H9 (cell line): ENCODE measurements around the gene GALNT15. TPM values are rescaled to one million over a fixed set of nuclear protein-coding genes. Genes with fewer than 3 reads are reported as not detected.

Experiments
- DNase-seq: peaks from one replicate; pipeline ENCODE4 v3.0.0-alpha.2; 2017
- H2AFZ ChIP-seq: one replicate; pipeline ENCODE4 v1.6.1; 2013; ENCODE audit warnings: mild to moderate bottlenecking, low read length, control low read depth, moderate library complexity
- H2AK5ac ChIP-seq: 2 replicates; pipeline ENCODE4 v1.6.1; 2013; ENCODE audit warnings: low read length, control low read depth, mixed read lengths; ENCODE audit not compliant: insufficient read length
- H2BK120ac ChIP-seq: one replicate; pipeline ENCODE4 v1.6.1; 2013; ENCODE audit warnings: low read depth, mild to moderate bottlenecking, low read length, control low read depth, inconsistent platforms; ENCODE audit not compliant: poor library complexity, severe bottlenecking
- H2BK12ac ChIP-seq: 2 replicates; pipeline ENCODE4 v1.6.1; 2013; ENCODE audit warnings: low read length, control low read depth, mixed read lengths, low read depth; ENCODE audit not compliant: insufficient read length
- H2BK15ac ChIP-seq: 2 replicates; pipeline ENCODE4 v1.6.1; 2013; ENCODE audit warnings: low read depth, low read length, control low read depth
- H2BK20ac ChIP-seq: one replicate; pipeline ENCODE4 v1.6.1; 2013; ENCODE audit warnings: low read depth, mild to moderate bottlenecking, low read length, control low read depth, inconsistent platforms; ENCODE audit not compliant: poor library complexity, severe bottlenecking
- H2BK5ac ChIP-seq: 2 replicates; pipeline ENCODE4 v1.6.1; 2013; ENCODE audit warnings: low read length, control low read depth, mixed read lengths; ENCODE audit not compliant: insufficient read length
- H3K14ac ChIP-seq: 2 replicates; pipeline ENCODE4 v1.6.1; 2013; ENCODE audit warnings: low read length, control low read depth; ENCODE audit not compliant: insufficient read depth
- H3K18ac ChIP-seq: 2 replicates; pipeline ENCODE4 v1.6.1; 2013; ENCODE audit warnings: low read depth, mild to moderate bottlenecking, mixed read lengths, low read length, control low read depth; ENCODE audit not compliant: insufficient read length
- H3K23ac ChIP-seq: 2 replicates; pipeline ENCODE4 v1.6.1; 2013; ENCODE audit warnings: low read length, control low read depth, mixed read lengths, low read depth; ENCODE audit not compliant: insufficient read length
- H3K23me2 ChIP-seq: 2 replicates; pipeline ENCODE4 v1.6.1; 2013; ENCODE audit warnings: low read depth, mild to moderate bottlenecking, mixed read lengths, low read length, control low read depth; ENCODE audit not compliant: insufficient read length, poor library complexity, severe bottlenecking
- H3K27ac ChIP-seq: 2 replicates; pipeline ENCODE4 v1.5.1; 2013; ENCODE audit warnings: low read length, control low read depth, mixed read lengths, low read depth; ENCODE audit not compliant: insufficient read length
- H3K27me3 ChIP-seq: 2 replicates; pipeline ENCODE4 v1.6.1; 2013; ENCODE audit warnings: low read length, control low read depth, inconsistent platforms; ENCODE audit not compliant: insufficient read depth
- H3K4ac ChIP-seq: 2 replicates; pipeline ENCODE4 v1.6.1; 2013; ENCODE audit warnings: low read depth, mild to moderate bottlenecking, control low read depth, inconsistent platforms, low read length, moderate library complexity
- H3K4me1 ChIP-seq: 2 replicates; pipeline ENCODE4 v1.6.1; 2013; ENCODE audit warnings: low read length, control low read depth, inconsistent platforms; ENCODE audit not compliant: insufficient read depth
- H3K4me2 ChIP-seq: 2 replicates; pipeline ENCODE4 v1.6.1; 2013; ENCODE audit warnings: low read length, control low read depth, mixed read lengths; ENCODE audit not compliant: insufficient read length, insufficient read depth
- H3K56ac ChIP-seq: 2 replicates; pipeline ENCODE4 v1.6.1; 2013; ENCODE audit warnings: low read depth, mild to moderate bottlenecking, mixed read lengths, low read length, control low read depth; ENCODE audit not compliant: insufficient read length
- H3K79me1 ChIP-seq: 2 replicates; pipeline ENCODE4 v1.6.1; 2013; ENCODE audit warnings: low read depth, mild to moderate bottlenecking, moderate library complexity, low read length, control low read depth, inconsistent platforms; ENCODE audit not compliant: insufficient read depth, poor library complexity, severe bottlenecking
- H3K79me2 ChIP-seq: 2 replicates; pipeline ENCODE4 v1.6.1; 2013; ENCODE audit warnings: low read length, control low read depth, inconsistent platforms; ENCODE audit not compliant: insufficient read depth
- H3K9ac ChIP-seq: 2 replicates; pipeline ENCODE4 v1.6.1; 2013; ENCODE audit warnings: low read length, control low read depth, mixed read lengths; ENCODE audit not compliant: insufficient read length; ENCODE audit errors: extremely low read depth
- H3K9me3 ChIP-seq: one replicate; pipeline ENCODE4 v1.6.1; 2013; ENCODE audit warnings: low read depth, low read length, inconsistent platforms; ENCODE audit not compliant: control insufficient read depth
- H3T11ph ChIP-seq: one replicate; pipeline ENCODE4 v1.6.1; 2013; ENCODE audit warnings: mild to moderate bottlenecking, low read length, control low read depth, inconsistent platforms
- H4K20me1 ChIP-seq: one replicate; pipeline ENCODE4 v1.6.1; 2013; ENCODE audit not compliant: control insufficient read depth, insufficient read length, insufficient read depth
- H4K5ac ChIP-seq: 2 replicates; pipeline ENCODE4 v1.6.1; 2013; ENCODE audit warnings: low read depth, mild to moderate bottlenecking, mixed read lengths, low read length, control low read depth; ENCODE audit not compliant: insufficient read length
- H4K8ac ChIP-seq: replicated peaks from 2 replicates; pipeline ENCODE4 v1.6.1; 2013; ENCODE audit warnings: low read length, control low read depth, mixed read lengths, low read depth; ENCODE audit not compliant: insufficient read length
- H4K91ac ChIP-seq: 2 replicates; pipeline ENCODE4 v1.6.1; 2013; ENCODE audit warnings: low read depth, mild to moderate bottlenecking, moderate library complexity, mixed read lengths, low read length, control low read depth; ENCODE audit not compliant: insufficient read length
- H3K27ac Mint-ChIP-seq, 3 experiments: 2 replicates in 2 of 3; 3 replicates in 1 of 3; pipeline ENCODE4 v1.8.0; 2020 to 2021; ENCODE audit warnings: mixed read lengths in 3 of 3, mild to moderate bottlenecking in 1 of 3, moderate library complexity in 1 of 3
- H3K27me3 Mint-ChIP-seq: 2 replicates; pipeline ENCODE4 v1.8.0; 2021; ENCODE audit warnings: low read depth, mild to moderate bottlenecking, moderate library complexity, mixed read lengths
- H3K36me3 Mint-ChIP-seq, 3 experiments: 2 replicates in 2 of 3; 3 replicates in 1 of 3; pipeline ENCODE4 v1.8.0; 2020 to 2021; ENCODE audit warnings: low read depth in 3 of 3, mixed read lengths in 3 of 3; ENCODE audit not compliant: insufficient read depth in 1 of 3
- H3K4me1 Mint-ChIP-seq, 2 experiments: 2 replicates each; pipeline ENCODE4 v1.8.0; 2020; ENCODE audit warnings: mixed read lengths in 2 of 2
- H3K4me3 Mint-ChIP-seq, 2 experiments: 2 replicates in 1 of 2; 3 replicates in 1 of 2; pipeline ENCODE4 v1.8.0; 2020 to 2021; ENCODE audit warnings: mild to moderate bottlenecking in 2 of 2, mixed read lengths in 2 of 2, moderate library complexity in 1 of 2
- H3K9me3 Mint-ChIP-seq, 2 experiments: 2 replicates in 1 of 2; 3 replicates in 1 of 2; pipeline ENCODE4 v1.8.0; 2020; ENCODE audit warnings: mild to moderate bottlenecking in 2 of 2, mixed read lengths in 2 of 2, moderate library complexity in 1 of 2
- WGBS: extraction: QIAGEN DNeasy Blood & Tissue Kit; methylation state at CpG from one replicate; pipeline ENCODE4 v1.1.7; 2013; ENCODE audit warnings: missing lambda C conversion rate, low lambda C conversion rate, mixed read lengths; ENCODE audit not compliant: insufficient read length; ENCODE audit errors: extremely low coverage; 5-methylcytosine and 5-hydroxymethylcytosine counted together
- total RNA-seq: library from RNA; stranded (reverse); gene quantifications from 2 replicates; pipeline ENCODE4 v1.2.1, GENCODE V29; 2021
- TF ChIP-seq, protein P1 (sequence below): fragments of 200-600 bp; sonication (generic); conservative IDR thresholded peaks from 3 replicates; pipeline ENCODE4 v1.8.0; 2021; ENCODE audit warnings: antibody characterized with exemption, mild to moderate bottlenecking

Gene GALNT15
- total RNA-seq, 1 experiment from 2014 or later: 0.04 TPM

DNA sequence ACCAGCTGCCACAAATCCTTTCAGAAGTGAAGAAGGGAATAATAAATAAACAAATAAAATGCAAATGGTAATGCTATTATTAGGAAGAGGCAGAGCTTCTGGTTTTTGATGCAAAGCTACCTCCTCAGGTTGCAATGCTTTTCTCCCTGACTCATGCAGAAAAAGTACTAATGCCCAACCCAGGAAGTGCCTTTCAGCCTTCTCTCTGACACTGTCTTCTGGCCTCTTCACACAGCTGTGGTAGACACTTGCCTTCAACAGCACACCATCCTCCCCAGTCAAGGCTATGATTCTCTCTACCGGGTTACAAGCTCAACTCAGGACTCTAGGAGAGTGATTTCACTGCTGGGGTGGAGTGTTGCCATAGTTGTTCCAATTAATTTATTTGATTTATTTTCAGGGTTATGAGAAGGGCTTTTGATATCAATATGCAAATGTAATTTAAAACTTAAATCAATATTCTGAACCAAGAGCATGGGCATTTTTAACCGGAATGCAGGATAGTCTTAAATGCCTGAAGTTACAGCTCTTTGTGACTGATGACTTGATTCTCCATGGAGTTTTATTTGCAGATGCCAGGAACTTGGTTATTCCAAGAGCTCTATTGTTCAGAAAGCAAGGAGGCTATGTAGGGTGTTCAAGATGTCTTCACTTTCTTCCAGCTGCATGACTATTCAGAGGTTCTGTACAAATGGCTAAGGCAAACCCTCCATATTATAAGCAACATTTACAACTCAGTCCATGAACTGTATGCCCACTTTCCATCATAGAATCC, 27.1 kb upstream of the GALNT15 start:
- Mint-ChIP-seq H3K4me3 (no peak overlapping the region), H3K4me1 (no peaks in the 10 kb centered on the region), H3K27ac (no peak overlapping the region), H3K27me3 (peaks cover 8% of the 10 kb centered on the region), H3K36me3 (peaks cover 7 to 13% (median 13%) of the 10 kb centered on the region in 3 experiments), H3K9me3 (peaks cover 22 to 30% of the 10 kb centered on the region in 2 experiments)
- TF ChIP-seq, protein P1, sequence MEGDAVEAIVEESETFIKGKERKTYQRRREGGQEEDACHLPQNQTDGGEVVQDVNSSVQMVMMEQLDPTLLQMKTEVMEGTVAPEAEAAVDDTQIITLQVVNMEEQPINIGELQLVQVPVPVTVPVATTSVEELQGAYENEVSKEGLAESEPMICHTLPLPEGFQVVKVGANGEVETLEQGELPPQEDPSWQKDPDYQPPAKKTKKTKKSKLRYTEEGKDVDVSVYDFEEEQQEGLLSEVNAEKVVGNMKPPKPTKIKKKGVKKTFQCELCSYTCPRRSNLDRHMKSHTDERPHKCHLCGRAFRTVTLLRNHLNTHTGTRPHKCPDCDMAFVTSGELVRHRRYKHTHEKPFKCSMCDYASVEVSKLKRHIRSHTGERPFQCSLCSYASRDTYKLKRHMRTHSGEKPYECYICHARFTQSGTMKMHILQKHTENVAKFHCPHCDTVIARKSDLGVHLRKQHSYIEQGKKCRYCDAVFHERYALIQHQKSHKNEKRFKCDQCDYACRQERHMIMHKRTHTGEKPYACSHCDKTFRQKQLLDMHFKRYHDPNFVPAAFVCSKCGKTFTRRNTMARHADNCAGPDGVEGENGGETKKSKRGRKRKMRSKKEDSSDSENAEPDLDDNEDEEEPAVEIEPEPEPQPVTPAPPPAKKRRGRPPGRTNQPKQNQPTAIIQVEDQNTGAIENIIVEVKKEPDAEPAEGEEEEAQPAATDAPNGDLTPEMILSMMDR: no peak
- DNase-seq: no peak
- Histone ChIP-seq H3K23me2 (no peaks in the 10 kb centered on the region), H3K56ac (no peak overlapping the region), H2BK12ac (no peak overlapping the region), H3K27ac (no peak overlapping the region), H2BK5ac (no peak overlapping the region), H4K5ac (no peak overlapping the region), H2BK20ac (no peak overlapping the region), H3K4ac (no peak overlapping the region), H3K23ac (no peak overlapping the region), H4K8ac (no peak overlapping the region), H3K14ac (no peak overlapping the region), H2BK15ac (no peak overlapping the region), H3K9me3 (peaks cover 14% of the 10 kb centered on the region), H3K79me1 (no peaks in the 10 kb centered on the region), H3K4me1 (no peaks in the 10 kb centered on the region), H3K18ac (no peak overlapping the region), H3T11ph (no peak overlapping the region), H2BK120ac (no peak overlapping the region), H4K91ac (no peak overlapping the region), H3K79me2 (no peaks in the 10 kb centered on the region), H2AFZ (no peak overlapping the region), H3K27me3 (no peaks in the 10 kb centered on the region), H3K9ac (no peak overlapping the region), H3K4me2 (no peak overlapping the region), H2AK5ac (no peak overlapping the region), H4K20me1 (no peaks in the 10 kb centered on the region)
- WGBS: no CpG with 5 or more reads among the region's 2 CpGs
